ENCODE data around the gene C16orf54. TPM values are rescaled to one million over a fixed set of nuclear protein-coding genes. Genes with fewer than 3 reads are reported as not detected.
"Not testable (repeated sequence)": the region's sequence is repeated elsewhere in the genome, so short reads cannot be mapped to it uniquely, and the experiment has no call there.

The C16orf54 gene
- total RNA-seq, 1 experiment from 2014 or later: 0.15 TPM

GRCh38 chr16:29761882-29762281, 16.1 kb upstream of the C16orf54 start:
- ChIA-PET RAD21 (ENCODE audit: low non-redundant PET in 1 of 2, low total read pairs in 2 of 2, uncharacterized antibody in 2 of 2, unreplicated experiment in 2 of 2) (no interaction called here), CTCF (no interaction called here), POLR2A (interaction anchor here (0.6 kb wide), 1 partner anchor 888 kb away, joined by 3 read pairs; no protein-coding TSS in a partner anchor)
- Histone ChIP-seq H3K9me2 (ENCODE audit: insufficient read depth) (no peaks in the 10 kb centered on the region), H3K9me3 (ENCODE audit: control insufficient read depth in 1 of 2, insufficient read depth in 1 of 2, low read depth in 1 of 2, low read length in 2 of 2) (no peaks in the 10 kb centered on the region), H2AFZ (ENCODE audit: low read depth, low read length, poor library complexity, severe bottlenecking) (no peak overlapping the region), H3K36me3 (ENCODE audit: control insufficient read depth in 1 of 2, insufficient read depth in 2 of 2, low read length in 2 of 2) (no peaks in the 10 kb centered on the region), H3K79me2 (ENCODE audit: insufficient read depth, low read length) (no peaks in the 10 kb centered on the region), H3K4me1 (ENCODE audit: control insufficient read depth in 1 of 2, insufficient read depth in 2 of 2, low read length in 2 of 2) (peaks cover 20% of the 10 kb centered on the region in 2 experiments), H3K4me2 (ENCODE audit: low read length) (no peak overlapping the region), H3K27ac (ENCODE audit: low read depth, low read length) (no peak overlapping the region), H3K9ac (ENCODE audit: low read length) (no peak overlapping the region), H4K20me1 (ENCODE audit: insufficient read depth) (no peaks in the 10 kb centered on the region), H3K4me3 (replicated peaks in 1 of 2; ENCODE audit: low read depth in 1 of 2, low read length in 2 of 2) (no peak overlapping the region), H3K27me3 (ENCODE audit: insufficient read depth, low read length) (no peaks in the 10 kb centered on the region)
- DNase-seq (ENCODE audit: low read depth, low spot score) (no peak), ATAC-seq (no peak)
- TF ChIP-seq SP1 (IDR thresholded peaks at IDR 0.05; ENCODE audit: low read depth): no peak
- TF ChIP-seq, protein P1, sequence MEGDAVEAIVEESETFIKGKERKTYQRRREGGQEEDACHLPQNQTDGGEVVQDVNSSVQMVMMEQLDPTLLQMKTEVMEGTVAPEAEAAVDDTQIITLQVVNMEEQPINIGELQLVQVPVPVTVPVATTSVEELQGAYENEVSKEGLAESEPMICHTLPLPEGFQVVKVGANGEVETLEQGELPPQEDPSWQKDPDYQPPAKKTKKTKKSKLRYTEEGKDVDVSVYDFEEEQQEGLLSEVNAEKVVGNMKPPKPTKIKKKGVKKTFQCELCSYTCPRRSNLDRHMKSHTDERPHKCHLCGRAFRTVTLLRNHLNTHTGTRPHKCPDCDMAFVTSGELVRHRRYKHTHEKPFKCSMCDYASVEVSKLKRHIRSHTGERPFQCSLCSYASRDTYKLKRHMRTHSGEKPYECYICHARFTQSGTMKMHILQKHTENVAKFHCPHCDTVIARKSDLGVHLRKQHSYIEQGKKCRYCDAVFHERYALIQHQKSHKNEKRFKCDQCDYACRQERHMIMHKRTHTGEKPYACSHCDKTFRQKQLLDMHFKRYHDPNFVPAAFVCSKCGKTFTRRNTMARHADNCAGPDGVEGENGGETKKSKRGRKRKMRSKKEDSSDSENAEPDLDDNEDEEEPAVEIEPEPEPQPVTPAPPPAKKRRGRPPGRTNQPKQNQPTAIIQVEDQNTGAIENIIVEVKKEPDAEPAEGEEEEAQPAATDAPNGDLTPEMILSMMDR (IDR thresholded peaks at IDR 0.05 in 2 of 3, conservative IDR thresholded peaks at IDR 0.05 in 1 of 3; ENCODE audit: borderline replicate concordance in 1 of 3, insufficient read depth in 1 of 3, low read depth in 2 of 3, low read length in 2 of 3): no peak
- TF ChIP-seq YY1 (IDR thresholded peaks at IDR 0.05; ENCODE audit: extremely low read depth, insufficient replicate concordance, low read depth, low read length): no peak
- TF ChIP-seq, protein P2, sequence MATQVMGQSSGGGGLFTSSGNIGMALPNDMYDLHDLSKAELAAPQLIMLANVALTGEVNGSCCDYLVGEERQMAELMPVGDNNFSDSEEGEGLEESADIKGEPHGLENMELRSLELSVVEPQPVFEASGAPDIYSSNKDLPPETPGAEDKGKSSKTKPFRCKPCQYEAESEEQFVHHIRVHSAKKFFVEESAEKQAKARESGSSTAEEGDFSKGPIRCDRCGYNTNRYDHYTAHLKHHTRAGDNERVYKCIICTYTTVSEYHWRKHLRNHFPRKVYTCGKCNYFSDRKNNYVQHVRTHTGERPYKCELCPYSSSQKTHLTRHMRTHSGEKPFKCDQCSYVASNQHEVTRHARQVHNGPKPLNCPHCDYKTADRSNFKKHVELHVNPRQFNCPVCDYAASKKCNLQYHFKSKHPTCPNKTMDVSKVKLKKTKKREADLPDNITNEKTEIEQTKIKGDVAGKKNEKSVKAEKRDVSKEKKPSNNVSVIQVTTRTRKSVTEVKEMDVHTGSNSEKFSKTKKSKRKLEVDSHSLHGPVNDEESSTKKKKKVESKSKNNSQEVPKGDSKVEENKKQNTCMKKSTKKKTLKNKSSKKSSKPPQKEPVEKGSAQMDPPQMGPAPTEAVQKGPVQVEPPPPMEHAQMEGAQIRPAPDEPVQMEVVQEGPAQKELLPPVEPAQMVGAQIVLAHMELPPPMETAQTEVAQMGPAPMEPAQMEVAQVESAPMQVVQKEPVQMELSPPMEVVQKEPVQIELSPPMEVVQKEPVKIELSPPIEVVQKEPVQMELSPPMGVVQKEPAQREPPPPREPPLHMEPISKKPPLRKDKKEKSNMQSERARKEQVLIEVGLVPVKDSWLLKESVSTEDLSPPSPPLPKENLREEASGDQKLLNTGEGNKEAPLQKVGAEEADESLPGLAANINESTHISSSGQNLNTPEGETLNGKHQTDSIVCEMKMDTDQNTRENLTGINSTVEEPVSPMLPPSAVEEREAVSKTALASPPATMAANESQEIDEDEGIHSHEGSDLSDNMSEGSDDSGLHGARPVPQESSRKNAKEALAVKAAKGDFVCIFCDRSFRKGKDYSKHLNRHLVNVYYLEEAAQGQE (IDR thresholded peaks at IDR 0.05; ENCODE audit: low read depth): no peak
- TF ChIP-seq CBX3 (IDR thresholded peaks at IDR 0.05; ENCODE audit: low read depth): no peak
- TF ChIP-seq FOSL1 (IDR thresholded peaks at IDR 0.05; ENCODE audit: low read depth): no peak
- TF ChIP-seq, protein P3, sequence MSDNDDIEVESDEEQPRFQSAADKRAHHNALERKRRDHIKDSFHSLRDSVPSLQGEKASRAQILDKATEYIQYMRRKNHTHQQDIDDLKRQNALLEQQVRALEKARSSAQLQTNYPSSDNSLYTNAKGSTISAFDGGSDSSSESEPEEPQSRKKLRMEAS (IDR thresholded peaks at IDR 0.05): no peak
- no peak for TF ChIP-seq TCF7L2 (IDR thresholded peaks at IDR 0.05; ENCODE audit: borderline replicate concordance, extremely low read depth, insufficient read depth, insufficient read length)
- no peak for TF ChIP-seq ATF3 (IDR thresholded peaks at IDR 0.05)
- TF ChIP-seq ELF1 (IDR thresholded peaks at IDR 0.05; ENCODE audit: borderline replicate concordance, low read depth): no peak
- TF ChIP-seq RAD21 (IDR thresholded peaks at IDR 0.05; ENCODE audit: low read depth): no peak
- BruUV-seq (replicated peaks): no TSS peak
- intact Hi-C loops (cut with micrococcal nuclease): no loop called here

GRCh38 chr16:29761280-29761651, 15.5 kb upstream of the C16orf54 start:
- DNase-seq (ENCODE audit: low read depth, low spot score); H3K79me2 ChIP-seq (ENCODE audit: insufficient read depth, low read length); H4K20me1 ChIP-seq (ENCODE audit: insufficient read depth); H3K4me3 ChIP-seq (replicated peaks in 1 of 2; ENCODE audit: low read depth in 1 of 2, low read length in 2 of 2); H3K27me3 ChIP-seq (ENCODE audit: insufficient read depth, low read length); H2AFZ ChIP-seq (ENCODE audit: low read depth, low read length, poor library complexity, severe bottlenecking); POLR2A ChIA-PET; H3K9me3 ChIP-seq (ENCODE audit: control insufficient read depth in 1 of 2, insufficient read depth in 1 of 2, low read depth in 1 of 2, low read length in 2 of 2); H3K36me3 ChIP-seq (ENCODE audit: control insufficient read depth in 1 of 2, insufficient read depth in 2 of 2, low read length in 2 of 2); RAD21 ChIA-PET (ENCODE audit: low non-redundant PET in 1 of 2, low total read pairs in 2 of 2, uncharacterized antibody in 2 of 2, unreplicated experiment in 2 of 2); H3K9me2 ChIP-seq (ENCODE audit: insufficient read depth); intact Hi-C loops (cut with micrococcal nuclease); H3K4me2 ChIP-seq (ENCODE audit: low read length); H3K9ac ChIP-seq (ENCODE audit: low read length); BruUV-seq (replicated peaks); H3K27ac ChIP-seq (ENCODE audit: low read depth, low read length); CTCF ChIA-PET; ATAC-seq: not testable (repeated sequence)
- H3K4me1 ChIP-seq (ENCODE audit: control insufficient read depth in 1 of 2, insufficient read depth in 2 of 2, low read length in 2 of 2): peaks cover 20% of the 10 kb centered on the region in 2 experiments
